Measurements from ENCODE around the gene SLC27A5.

GRCh38 chr19:58451358-58452101, 60.3 kb downstream of the SLC27A5 start, which contains the start of gene ZNF324B:
- TF ChIP-seq POLR2A (IDR thresholded peaks at IDR 0.05; ENCODE audit: low read depth, low read length) = no peak; the same call in 1 of the 2 replicates
- TF ChIP-seq CTCF (conservative IDR thresholded peaks at IDR 0.05; ENCODE audit: low read depth, low read length) = no peak
- no peak for TF ChIP-seq RCOR1 (IDR thresholded peaks at IDR 0.05; ENCODE audit: insufficient replicate concordance, low read length)
- TF ChIP-seq CEBPB (IDR thresholded peaks at IDR 0.05; ENCODE audit: low read depth, low read length) = no peak
- no peak for TF ChIP-seq NFE2L2 (IDR thresholded peaks at IDR 0.05; ENCODE audit: low read depth, low read length)
- TF ChIP-seq RAD21 (IDR thresholded peaks at IDR 0.05; ENCODE audit: low read length) = no peak
- no peak for TF ChIP-seq MAFK (IDR thresholded peaks at IDR 0.05; ENCODE audit: low read depth, low read length)
- no peak for TF ChIP-seq SMC3 (IDR thresholded peaks at IDR 0.05; ENCODE audit: low read depth, low read length)
- peak; percentile 32; the same call in 1 of the 2 replicates for TF ChIP-seq USF2 (IDR thresholded peaks at IDR 0.05; ENCODE audit: low read depth, low read length)
